ENCODE results near the gene MAPK10.

MAPK10 gene

DNA sequence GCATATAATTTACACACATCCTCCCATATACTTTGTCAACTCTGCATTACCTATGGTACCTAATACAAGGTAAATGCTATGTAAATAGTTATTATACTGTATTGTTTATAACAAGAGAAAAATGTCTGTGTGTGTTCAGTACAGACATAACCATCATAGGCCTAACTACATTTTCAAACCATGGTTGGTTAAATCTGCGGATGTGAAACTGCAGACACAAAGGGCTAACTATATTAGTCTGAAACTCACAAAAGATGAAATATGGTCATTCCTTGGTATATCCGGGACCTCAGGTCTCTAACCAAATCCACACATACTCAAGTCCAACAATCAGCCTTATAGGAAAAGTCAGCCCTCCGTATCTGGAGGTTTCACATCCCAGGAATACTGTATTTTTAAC lies 13.5 kb downstream of the MAPK10 start:
- TF ChIP-seq YY1 (IDR thresholded peaks at IDR 0.05; ENCODE audit: low read depth), result no peak
- no peak for TF ChIP-seq EP300 (IDR thresholded peaks at IDR 0.05; ENCODE audit: borderline replicate concordance)

DNA sequence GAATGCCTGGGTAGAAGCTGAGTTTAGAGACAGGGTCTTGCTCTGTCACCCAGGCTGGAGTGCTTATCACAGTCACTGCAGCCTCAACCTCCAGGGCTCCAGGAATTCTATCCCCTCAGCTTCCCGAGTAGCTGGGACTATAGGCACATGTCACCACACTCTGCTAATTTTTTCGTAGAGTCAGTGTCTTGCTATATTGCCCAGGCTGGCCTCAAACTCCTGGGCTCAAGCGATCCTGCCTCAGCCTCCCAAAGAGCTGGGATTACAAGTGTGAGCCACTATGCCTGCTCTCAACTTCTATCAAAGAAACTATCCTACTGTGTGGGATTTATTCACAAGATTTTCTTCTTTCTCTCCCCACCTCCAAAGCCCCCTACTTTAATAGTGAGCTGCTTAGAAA lies 15.7 kb downstream of the MAPK10 start:
- TF ChIP-seq MAX (IDR thresholded peaks at IDR 0.05) (no peak), USF1 (IDR thresholded peaks at IDR 0.05) (no peak), CEBPB (IDR thresholded peaks at IDR 0.05) (no peak), ZBTB7A (IDR thresholded peaks at IDR 0.05; ENCODE audit: low read depth) (no peak), EP300 (IDR thresholded peaks at IDR 0.05; ENCODE audit: borderline replicate concordance) (no peak), FOXM1 (IDR thresholded peaks at IDR 0.05; ENCODE audit: borderline replicate concordance, low read depth) (no peak), RAD21 (IDR thresholded peaks at IDR 0.05; ENCODE audit: low read depth) (no peak)

GRCh38 chr4:86338989-86339388 lies 20.9 kb downstream of the MAPK10 start:
- TF ChIP-seq CREB1 (IDR thresholded peaks at IDR 0.05; ENCODE audit: low read depth) (no peak), RAD21 (IDR thresholded peaks at IDR 0.05; ENCODE audit: low read depth) (no peak), EGR1 (IDR thresholded peaks at IDR 0.05) (no peak), CEBPB (IDR thresholded peaks at IDR 0.05) (no peak), FOXM1 (IDR thresholded peaks at IDR 0.05; ENCODE audit: borderline replicate concordance, low read depth) (no peak), MAX (IDR thresholded peaks at IDR 0.05) (no peak)

DNA sequence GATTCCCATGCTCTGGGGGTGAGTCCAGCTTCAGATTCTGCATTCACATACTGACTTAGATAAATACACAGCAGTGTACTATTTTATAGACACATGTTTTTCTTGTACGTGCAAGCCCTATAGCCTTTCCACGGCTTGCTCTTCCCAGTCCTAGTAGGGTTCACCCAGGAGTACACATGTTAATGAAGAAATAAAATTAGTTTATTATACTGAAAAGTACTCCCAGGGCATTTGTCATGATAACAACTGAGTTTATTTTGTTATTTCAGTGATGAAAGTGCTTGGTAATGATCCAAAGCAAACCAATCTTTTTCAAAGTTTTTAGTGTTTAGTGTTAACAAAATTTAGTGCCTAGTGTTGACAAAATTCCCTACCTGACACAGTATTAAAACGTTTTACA lies 21.3 kb downstream of the MAPK10 start:
- no peak for TF ChIP-seq TCF12 (IDR thresholded peaks at IDR 0.05; ENCODE audit: low read depth)
- TF ChIP-seq EGR1 (IDR thresholded peaks at IDR 0.05), result no peak
- no peak for TF ChIP-seq NFIC (IDR thresholded peaks at IDR 0.05)
- TF ChIP-seq CEBPB (IDR thresholded peaks at IDR 0.05), result no peak

DNA sequence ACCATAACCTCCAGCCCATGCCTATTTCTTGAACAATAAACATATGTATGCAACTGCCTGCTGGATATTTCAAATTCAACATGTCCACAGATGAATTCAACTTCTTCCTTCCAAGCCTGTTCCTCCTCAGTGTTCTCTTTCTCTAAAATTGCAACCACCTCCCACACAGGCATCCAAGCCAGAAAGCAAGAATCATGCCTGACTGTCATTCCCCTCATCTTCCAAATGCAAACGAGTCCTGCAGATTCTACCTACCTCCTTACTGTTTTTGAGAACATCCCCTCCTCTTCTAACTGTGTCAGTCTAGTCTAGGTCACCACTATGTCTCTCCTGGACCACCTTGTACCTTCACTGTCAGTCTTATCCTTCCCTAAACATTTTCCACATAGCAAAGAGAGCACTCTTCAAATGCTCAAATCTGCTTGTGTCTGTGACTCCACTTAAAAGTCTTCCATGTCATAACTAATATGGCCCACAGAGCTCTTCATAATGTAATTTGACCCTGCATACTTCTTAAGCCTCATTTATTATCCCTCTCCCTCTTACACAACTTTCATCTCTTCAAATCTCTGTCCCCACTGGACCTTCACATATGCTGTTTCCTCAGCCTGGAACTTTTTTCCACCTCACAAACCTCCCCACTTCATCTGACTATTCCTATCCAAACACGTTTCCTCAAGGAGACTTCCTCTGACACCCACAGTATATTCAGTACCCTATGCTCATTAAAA lies 25.7 kb downstream of the MAPK10 start:
- TF ChIP-seq MAX (IDR thresholded peaks at IDR 0.05) (no peak), RAD21 (IDR thresholded peaks at IDR 0.05; ENCODE audit: low read depth) (no peak), FOXM1 (IDR thresholded peaks at IDR 0.05; ENCODE audit: borderline replicate concordance, low read depth) (no peak)

DNA sequence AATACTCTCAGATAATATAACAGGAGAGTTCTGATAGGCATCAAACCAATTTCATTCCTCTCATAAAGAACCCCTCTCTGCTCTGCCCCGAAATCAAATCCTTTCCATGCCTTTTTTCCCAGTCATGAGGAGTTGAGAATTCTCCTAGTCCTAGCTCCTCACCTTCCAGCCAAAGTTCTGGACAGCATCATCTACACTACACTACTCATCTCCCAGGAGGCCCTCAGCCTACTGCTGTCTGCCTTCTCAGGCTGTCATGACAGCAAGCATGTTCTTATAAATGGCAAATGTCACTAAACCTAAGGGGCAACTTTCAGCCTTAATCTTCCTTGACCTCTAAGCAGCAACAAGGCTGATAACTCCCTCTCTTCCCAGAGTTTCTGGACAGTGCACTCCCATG lies 26.6 kb downstream of the MAPK10 start:
- TF ChIP-seq EGR1 (IDR thresholded peaks at IDR 0.05) (no peak), ZBTB7A (IDR thresholded peaks at IDR 0.05; ENCODE audit: low read depth) (no peak), NFIC (IDR thresholded peaks at IDR 0.05) (no peak), USF1 (IDR thresholded peaks at IDR 0.05) (no peak), YY1 (IDR thresholded peaks at IDR 0.05; ENCODE audit: low read depth) (no peak), TEAD4 (IDR thresholded peaks at IDR 0.05) (no peak), TCF12 (IDR thresholded peaks at IDR 0.05; ENCODE audit: low read depth) (no peak), MAX (IDR thresholded peaks at IDR 0.05) (no peak), RAD21 (IDR thresholded peaks at IDR 0.05; ENCODE audit: low read depth) (no peak), EP300 (IDR thresholded peaks at IDR 0.05; ENCODE audit: borderline replicate concordance) (no peak), CREB1 (IDR thresholded peaks at IDR 0.05; ENCODE audit: low read depth) (no peak), FOXM1 (IDR thresholded peaks at IDR 0.05; ENCODE audit: borderline replicate concordance, low read depth) (no peak), REST (IDR thresholded peaks at IDR 0.05; ENCODE audit: low read depth) (no peak), CEBPB (IDR thresholded peaks at IDR 0.05) (no peak), TAF1 (IDR thresholded peaks at IDR 0.05; ENCODE audit: low read depth) (no peak)

- TF ChIP-seq EGR1 (IDR thresholded peaks at IDR 0.05) (no peak), CEBPB (IDR thresholded peaks at IDR 0.05) (no peak), NFIC (IDR thresholded peaks at IDR 0.05) (no peak), TCF12 (IDR thresholded peaks at IDR 0.05; ENCODE audit: low read depth) (no peak), RAD21 (IDR thresholded peaks at IDR 0.05; ENCODE audit: low read depth) (no peak), TAF1 (IDR thresholded peaks at IDR 0.05; ENCODE audit: low read depth) (no peak), EP300 (IDR thresholded peaks at IDR 0.05; ENCODE audit: borderline replicate concordance) (no peak), USF1 (IDR thresholded peaks at IDR 0.05) (no peak), REST (IDR thresholded peaks at IDR 0.05; ENCODE audit: low read depth) (no peak), ZBTB7A (IDR thresholded peaks at IDR 0.05; ENCODE audit: low read depth) (no peak), CREB1 (IDR thresholded peaks at IDR 0.05; ENCODE audit: low read depth) (no peak), FOXM1 (IDR thresholded peaks at IDR 0.05; ENCODE audit: borderline replicate concordance, low read depth) (no peak), MAX (IDR thresholded peaks at IDR 0.05) (no peak)
These were observed 28.7 kb downstream of the MAPK10 start for GRCh38 chr4:86330961-86331742.

Data from Ishikawa (cell line).